ENCODE results near the gene MIPEP.
A peak's percentile ranks its signal among the peaks of the same experiment; 100 is the strongest.

The MIPEP gene

DNA sequence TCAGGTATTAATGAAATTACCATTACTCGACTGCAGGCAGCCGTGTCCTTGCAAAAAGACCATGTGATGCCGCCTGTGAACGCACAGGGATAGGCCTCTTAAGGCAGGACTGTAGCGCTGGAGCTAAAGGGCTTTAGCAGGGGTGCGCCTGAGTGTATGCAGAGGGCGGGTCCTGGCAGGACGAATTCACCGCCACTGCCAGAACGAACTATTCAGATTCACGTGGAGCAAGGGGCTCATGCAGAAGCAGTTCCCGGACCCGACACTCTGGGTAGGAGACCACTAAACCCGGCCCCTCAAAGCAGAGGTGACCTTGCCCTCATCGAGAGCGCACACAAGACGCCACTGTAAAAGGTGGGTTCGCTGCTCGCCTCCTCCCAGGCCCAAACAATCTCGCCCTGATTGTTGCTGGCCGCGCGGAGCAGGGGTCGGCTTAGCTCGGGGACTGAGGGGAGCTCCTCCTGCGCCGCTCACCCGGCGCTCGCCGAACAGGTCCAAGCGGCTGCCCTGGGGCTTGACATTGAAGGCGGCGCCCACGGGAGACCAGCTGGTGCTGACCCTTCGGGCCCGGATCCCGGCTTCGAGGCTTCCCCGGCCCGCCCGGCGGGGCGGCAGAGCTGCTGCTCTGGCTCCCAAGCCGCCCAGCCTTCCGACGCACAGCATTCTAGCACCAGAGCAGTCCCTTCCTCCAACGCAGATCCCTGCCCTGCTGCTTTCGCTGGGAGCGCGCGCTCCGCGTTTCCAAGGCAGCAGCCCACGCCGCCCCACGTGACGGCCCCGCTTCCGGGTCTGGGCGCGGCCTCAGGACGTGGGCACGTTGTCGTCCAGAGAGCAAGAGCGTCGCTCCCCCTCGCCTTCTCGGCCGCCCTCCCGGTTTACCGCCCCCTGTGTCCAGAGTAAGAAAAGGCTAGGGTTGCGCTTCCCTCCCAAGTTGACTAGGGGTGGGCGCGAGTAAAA is at the start of gene MIPEP:
TSS of gene MIPEP (minus strand) at position 743 of the 957 bp plus-strand sequence. CDS start at position 663, 80 bp downstream.
- H3K27ac Mint-ChIP-seq: peak within 1 kb of the TSS; percentile 51
- peak; percentile 92 for DNase-seq
- H3K27me3 Mint-ChIP-seq (ENCODE audit: low read depth, poor library complexity): peaks cover 4% of the 10 kb centered on the region
- TF ChIP-seq, protein P1, sequence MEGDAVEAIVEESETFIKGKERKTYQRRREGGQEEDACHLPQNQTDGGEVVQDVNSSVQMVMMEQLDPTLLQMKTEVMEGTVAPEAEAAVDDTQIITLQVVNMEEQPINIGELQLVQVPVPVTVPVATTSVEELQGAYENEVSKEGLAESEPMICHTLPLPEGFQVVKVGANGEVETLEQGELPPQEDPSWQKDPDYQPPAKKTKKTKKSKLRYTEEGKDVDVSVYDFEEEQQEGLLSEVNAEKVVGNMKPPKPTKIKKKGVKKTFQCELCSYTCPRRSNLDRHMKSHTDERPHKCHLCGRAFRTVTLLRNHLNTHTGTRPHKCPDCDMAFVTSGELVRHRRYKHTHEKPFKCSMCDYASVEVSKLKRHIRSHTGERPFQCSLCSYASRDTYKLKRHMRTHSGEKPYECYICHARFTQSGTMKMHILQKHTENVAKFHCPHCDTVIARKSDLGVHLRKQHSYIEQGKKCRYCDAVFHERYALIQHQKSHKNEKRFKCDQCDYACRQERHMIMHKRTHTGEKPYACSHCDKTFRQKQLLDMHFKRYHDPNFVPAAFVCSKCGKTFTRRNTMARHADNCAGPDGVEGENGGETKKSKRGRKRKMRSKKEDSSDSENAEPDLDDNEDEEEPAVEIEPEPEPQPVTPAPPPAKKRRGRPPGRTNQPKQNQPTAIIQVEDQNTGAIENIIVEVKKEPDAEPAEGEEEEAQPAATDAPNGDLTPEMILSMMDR (IDR thresholded peaks at IDR 0.05): peak; percentile 65
- H3K9me3 Mint-ChIP-seq: no peaks in the 10 kb centered on the region
- H3K4me3 Mint-ChIP-seq: peak within 1 kb of the TSS; percentile 82
- H3K36me3 Mint-ChIP-seq (ENCODE audit: low read depth): peaks cover 7% of the 10 kb centered on the region
- peaks cover 29% of the 10 kb centered on the region for H3K4me1 Mint-ChIP-seq

GRCh38 chr13:23934520-23934919 is 45.3 kb upstream of the MIPEP start:
- Mint-ChIP-seq H3K27me3 (ENCODE audit: low read depth, poor library complexity) (peaks cover 11% of the 10 kb centered on the region), H3K4me1 (no peaks in the 10 kb centered on the region), H3K4me3 (no peak overlapping the region), H3K36me3 (ENCODE audit: low read depth) (peaks cover 19% of the 10 kb centered on the region), H3K27ac (no peak overlapping the region), H3K9me3 (peaks cover 31% of the 10 kb centered on the region)
- no peak for DNase-seq
- TF ChIP-seq, protein P1 (IDR thresholded peaks at IDR 0.05): no peak

GRCh38 chr13:23928985-23929384 is 39.8 kb upstream of the MIPEP start:
- H3K36me3 Mint-ChIP-seq (ENCODE audit: low read depth): no peaks in the 10 kb centered on the region
- H3K27me3 Mint-ChIP-seq (ENCODE audit: low read depth, poor library complexity): peaks cover 4% of the 10 kb centered on the region
- no peaks in the 10 kb centered on the region for H3K4me1 Mint-ChIP-seq
- DNase-seq: no peak
- H3K4me3 Mint-ChIP-seq: no peak overlapping the region
- TF ChIP-seq, protein P1 (IDR thresholded peaks at IDR 0.05): no peak
- no peaks in the 10 kb centered on the region for H3K9me3 Mint-ChIP-seq
- H3K27ac Mint-ChIP-seq: no peak overlapping the region

- Mint-ChIP-seq H3K27me3 (ENCODE audit: low read depth, poor library complexity) (peaks cover 15% of the 10 kb centered on the region), H3K27ac (no peak overlapping the region), H3K4me3 (no peak overlapping the region), H3K36me3 (ENCODE audit: low read depth) (no peaks in the 10 kb centered on the region), H3K4me1 (no peaks in the 10 kb centered on the region), H3K9me3 (peaks cover 3% of the 10 kb centered on the region)
- TF ChIP-seq, protein P1 (IDR thresholded peaks at IDR 0.05): no peak
- no peak for DNase-seq
These were observed 33.8 kb upstream of the MIPEP start for GRCh38 chr13:23923031-23923430.

GRCh38 chr13:23922005-23922932 is 33.1 kb upstream of the MIPEP start:
- no peak for DNase-seq
- no peaks in the 10 kb centered on the region for H3K4me1 Mint-ChIP-seq
- no peak overlapping the region for H3K4me3 Mint-ChIP-seq
- peaks cover 20% of the 10 kb centered on the region for H3K27me3 Mint-ChIP-seq (ENCODE audit: low read depth, poor library complexity)
- no peak overlapping the region for H3K27ac Mint-ChIP-seq
- no peaks in the 10 kb centered on the region for H3K36me3 Mint-ChIP-seq (ENCODE audit: low read depth)
- peaks cover 9% of the 10 kb centered on the region for H3K9me3 Mint-ChIP-seq
- TF ChIP-seq, protein P1 (IDR thresholded peaks at IDR 0.05): no peak

All from nephron progenitor cell (in vitro differentiated cells).